Dermis blood vessel endothelial cell (primary cell): Measurements from ENCODE around the gene ZBTB7C. TPM values are rescaled to one million over a fixed set of nuclear protein-coding genes. Genes with fewer than 3 reads are reported as not detected.

Experiments used
- DNase-seq: peaks from one replicate; pipeline ENCODE4 v3.0.0; 2010
- total RNA-seq: library from RNA; depleted of rRNA; stranded (reverse); fragments of >200 nt; gene quantifications from 2 replicates; pipeline ENCODE4 v1.2.3, GENCODE V29; 2014

Gene ZBTB7C
- total RNA-seq, 1 donor from 2014 or later: not detected

DNA sequence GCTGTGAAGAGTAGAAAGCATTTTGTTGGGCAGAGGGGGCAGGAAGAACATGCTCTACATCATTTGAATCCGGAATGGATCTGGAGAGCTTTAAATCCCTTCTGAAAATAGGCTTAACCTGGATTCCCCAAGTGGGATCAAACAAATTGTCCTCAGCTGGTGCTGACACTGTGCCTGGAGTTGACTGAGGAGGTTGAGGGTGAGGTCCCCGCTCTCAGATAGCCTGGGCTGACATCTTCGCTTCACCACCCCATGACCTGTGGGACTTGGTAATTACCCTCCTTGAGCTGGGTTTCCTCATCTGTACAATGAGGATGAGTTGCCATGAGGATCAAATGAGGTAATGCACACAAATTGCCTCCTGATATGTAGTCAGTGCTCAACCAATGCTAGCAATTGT is 360.9 kb downstream of the ZBTB7C start:
- no peak for DNase-seq

GRCh38 chr18:48046843-48047242 is 362.3 kb downstream of the ZBTB7C start:
- DNase-seq: no peak

GRCh38 chr18:48045744-48046143 is 363.4 kb downstream of the ZBTB7C start:
- no peak for DNase-seq

DNA sequence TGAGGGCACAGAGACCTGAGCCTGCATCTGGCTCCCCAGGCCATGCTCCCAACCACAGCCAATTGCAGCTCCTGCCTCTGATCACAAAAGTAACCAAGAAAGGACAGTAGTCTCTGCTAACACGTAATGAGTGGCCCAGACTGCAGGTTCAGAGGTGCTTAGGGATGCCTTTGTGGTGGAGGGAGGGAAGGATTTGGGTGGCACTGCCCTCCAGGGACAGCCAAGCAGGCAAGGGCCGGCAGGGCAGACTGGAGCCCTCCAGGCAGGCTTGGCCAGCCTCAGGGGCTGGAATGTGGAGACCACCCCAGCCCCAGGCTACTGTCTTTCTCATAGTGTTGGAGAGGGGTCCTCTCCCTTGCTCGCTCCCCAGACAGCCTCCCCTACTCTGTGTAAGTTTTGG is 364.2 kb downstream of the ZBTB7C start:
- DNase-seq: no peak

GRCh38 chr18:48043166-48043565 is 366.0 kb downstream of the ZBTB7C start:
- DNase-seq: no peak

DNA sequence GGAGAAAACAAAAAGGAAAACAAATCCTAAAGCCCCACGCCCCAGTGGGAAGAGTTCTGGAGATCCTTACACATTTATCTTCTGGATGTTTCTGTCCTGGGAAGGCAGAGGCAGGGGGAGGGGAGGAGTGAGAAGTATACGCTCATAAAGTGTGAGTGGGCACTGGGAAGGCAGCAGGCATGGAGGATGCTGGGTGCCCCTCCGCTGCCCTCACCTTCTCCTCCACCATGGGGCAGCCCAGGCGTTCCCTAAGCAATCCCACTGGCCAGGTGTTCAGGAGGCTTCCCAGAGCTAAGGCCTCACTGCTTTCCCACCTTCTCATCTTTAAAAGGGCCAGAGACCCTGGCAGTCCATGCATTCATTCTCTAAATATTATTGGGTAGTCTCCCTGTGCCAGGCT is 366.8 kb downstream of the ZBTB7C start:
- DNase-seq: no peak

DNA sequence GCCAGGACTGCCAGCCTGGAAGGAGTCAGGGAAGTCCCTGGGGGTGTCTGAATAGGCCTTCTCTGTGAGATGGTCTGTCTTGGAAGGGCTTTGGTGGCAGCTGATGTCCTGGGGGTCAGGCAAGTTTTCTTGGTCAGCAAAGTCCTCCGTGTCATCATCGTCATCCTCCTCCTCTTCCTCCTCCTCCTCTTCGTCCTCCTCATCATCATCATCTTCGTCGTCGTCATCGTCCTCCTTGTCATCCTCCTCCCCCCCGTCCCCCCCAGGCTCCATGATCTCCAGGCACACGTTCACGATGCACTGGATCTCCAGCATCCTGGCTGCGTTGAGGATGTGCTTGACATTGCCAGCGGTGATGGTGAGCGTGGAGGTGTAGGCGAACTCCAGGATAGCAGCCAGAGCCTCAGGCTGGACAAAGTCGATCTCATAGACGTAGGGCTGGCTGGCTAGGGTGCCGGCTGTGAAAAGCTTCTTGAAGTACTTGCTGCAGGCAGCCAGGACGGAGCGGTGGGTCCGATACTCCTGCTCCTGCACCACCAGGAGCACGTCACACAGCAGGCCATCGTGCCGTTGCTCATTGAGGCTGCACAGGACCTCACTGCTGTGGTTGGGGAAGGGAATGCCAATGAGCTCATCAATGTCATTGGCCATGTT is 368.6 kb downstream of the ZBTB7C start:
- DNase-seq: no peak

GRCh38 chr18:48039769-48040215 is 369.4 kb downstream of the ZBTB7C start:
- DNase-seq: no peak

DNA sequence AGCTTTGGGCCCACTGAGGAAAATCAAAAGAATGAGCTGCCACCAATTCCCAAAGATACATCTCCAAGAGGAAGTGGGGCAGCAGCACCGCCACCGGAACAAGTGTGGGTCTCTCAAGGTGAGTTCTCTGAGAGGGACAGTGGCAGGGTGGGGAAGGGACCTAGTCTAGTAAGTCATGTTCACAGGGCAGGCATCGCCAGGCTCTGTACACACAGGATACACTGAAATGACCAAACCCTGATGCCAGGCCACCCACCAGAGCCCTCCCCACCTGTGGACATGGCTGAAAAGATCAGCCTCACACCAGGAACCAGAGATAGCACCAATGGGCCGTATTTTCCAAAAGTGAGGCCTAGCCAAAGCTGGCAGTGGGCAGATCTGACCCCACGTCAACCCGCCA is 370.5 kb downstream of the ZBTB7C start:
- DNase-seq: no peak

DNA sequence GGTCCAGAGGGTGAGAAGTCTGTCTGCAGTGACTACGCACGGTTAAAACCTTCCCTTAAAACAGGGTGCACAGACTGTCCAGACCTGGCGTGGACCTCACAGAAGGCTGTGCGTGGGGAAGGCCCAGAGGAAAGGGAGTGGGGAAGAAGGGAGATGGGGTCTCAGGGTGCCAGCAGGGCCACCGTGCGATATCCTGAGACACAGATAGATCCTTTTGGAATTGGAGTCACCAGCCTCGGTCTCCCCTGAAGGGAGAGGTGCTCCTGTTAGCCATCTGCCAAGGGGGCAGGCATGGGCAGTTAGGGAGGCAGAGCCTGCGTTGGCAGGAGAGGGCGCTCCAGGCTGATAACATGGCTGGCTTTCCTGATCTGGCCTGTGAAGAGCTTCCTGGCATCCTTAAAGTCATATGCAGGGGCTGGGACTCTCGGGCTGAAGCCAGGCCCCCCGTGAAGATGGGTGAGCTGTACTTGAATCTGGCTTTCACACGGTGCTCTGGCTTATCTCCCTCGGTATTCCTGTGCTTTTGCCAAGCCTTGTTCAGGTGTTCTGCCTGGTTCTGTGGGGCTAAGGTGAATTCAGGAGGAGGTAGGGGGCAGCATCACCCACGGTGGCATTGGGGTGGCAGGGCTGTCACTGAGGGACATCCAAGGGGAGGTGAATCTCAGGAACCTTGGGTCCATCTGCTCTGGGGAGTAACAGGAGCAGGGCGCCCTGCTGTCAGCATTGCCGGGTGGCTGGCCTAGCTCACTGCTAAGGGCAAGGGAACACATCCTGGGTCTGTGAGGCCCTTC is 371.5 kb downstream of the ZBTB7C start:
- DNase-seq: peak; percentile 59

- DNase-seq: no peak
These were observed 372.4 kb downstream of the ZBTB7C start for GRCh38 chr18:48036641-48037421.

DNA sequence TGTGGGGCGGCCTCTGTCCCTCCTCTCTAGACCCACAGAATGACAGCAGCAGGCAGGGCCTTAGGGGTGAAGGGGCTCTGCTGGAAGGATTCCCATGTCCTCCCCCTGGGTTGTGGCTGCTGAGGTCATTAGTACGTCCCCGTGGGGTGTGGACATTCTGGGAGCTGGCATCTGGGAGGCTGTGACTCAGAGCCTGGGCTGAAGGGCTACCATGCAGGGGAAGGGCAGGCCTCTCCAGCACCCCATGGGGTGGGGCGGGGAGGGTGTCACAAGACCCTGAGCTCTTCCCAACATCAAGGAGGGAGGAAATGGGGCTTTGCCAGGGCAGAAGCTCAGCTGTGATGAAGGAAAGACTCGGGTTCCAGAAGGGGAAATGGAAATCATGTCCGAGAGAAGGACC is 373.0 kb downstream of the ZBTB7C start:
- DNase-seq: no peak

- DNase-seq: no peak
These were observed 373.7 kb downstream of the ZBTB7C start for GRCh38 chr18:48035556-48035860.

- DNase-seq: no peak
These were observed 374.3 kb downstream of the ZBTB7C start for GRCh38 chr18:48034651-48035555.

- DNase-seq: no peak
These were observed 375.2 kb downstream of the ZBTB7C start for GRCh38 chr18:48033790-48034650.

GRCh38 chr18:48032876-48033789 is 376.1 kb downstream of the ZBTB7C start:
- no peak for DNase-seq

DNA sequence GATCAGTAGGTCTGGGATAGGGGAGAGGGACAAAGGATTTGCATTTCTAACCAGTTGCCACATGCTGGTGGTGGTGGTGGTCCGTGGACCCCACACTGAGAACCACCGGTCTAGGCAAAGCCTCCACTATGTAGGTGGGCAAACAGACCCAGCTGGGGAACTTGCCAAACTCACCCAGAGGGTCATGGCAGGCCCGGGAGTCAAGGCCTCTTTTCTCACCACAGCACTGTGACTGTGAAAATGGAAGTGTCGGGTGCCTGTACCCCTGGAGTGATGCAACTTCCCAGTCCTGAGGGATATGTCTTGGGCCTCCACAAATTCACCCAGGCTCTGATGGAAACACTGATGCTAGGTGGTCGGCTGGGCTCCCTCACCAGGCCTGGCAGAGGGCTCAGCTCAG is 377.5 kb downstream of the ZBTB7C start:
- no peak for DNase-seq

- DNase-seq: peak; percentile 70
These were observed 378.3 kb downstream of the ZBTB7C start for GRCh38 chr18:48030616-48031480.

DNA sequence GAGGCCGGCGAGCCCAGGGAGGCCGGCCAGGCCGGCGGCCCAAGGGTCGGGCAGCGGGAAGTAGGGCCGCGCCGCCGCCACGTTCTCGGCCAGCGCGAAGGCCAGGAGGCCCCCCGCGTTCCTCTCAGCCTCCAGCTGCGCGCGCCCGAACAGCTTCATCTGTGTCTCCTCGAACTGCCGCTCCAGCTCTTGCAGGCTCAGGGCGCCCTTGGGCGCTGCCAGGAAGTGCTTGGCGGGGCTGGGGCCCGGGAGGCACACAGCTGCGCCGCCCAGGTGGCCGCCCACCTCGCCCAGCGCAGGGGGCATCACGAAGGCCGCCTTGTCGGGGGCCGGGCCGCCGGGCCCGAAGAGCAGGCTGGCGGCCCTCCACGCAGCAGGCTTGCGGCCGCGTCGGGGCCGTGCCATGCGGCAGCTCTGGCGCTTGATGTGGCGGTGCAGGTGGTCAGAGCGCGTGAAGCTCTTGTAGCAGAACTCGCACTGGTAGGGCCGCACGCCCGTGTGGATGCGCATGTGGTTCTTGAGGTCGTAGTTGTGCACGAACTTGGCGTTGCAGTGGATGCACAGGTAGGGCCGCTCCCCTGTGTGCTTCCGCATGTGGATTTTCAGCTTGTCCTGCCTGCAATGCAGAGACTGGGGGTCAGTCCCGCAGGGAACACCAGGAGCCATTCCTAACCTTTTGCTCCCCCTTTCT is 379.7 kb downstream of the ZBTB7C start:
- no peak for DNase-seq
